GM10266 (cell line): ENCODE measurements around the gene KCTD16.

Experiments
- DNase-seq: peaks from one replicate; pipeline ENCODE4 v3.0.0; 2012; ENCODE audit errors: extremely low spot score
- CTCF ChIP-seq: IDR thresholded peaks from 2 replicates; pipeline ENCODE4 v1.5.1; 2012; ENCODE audit warnings: mild to moderate bottlenecking, low read depth; ENCODE audit not compliant: control insufficient read depth, insufficient read depth; ENCODE audit errors: missing control alignments

The KCTD16 gene

GRCh38 chr5:144232285-144232684, 61.6 kb downstream of the KCTD16 start:
- no peak for TF ChIP-seq CTCF
- no peak for DNase-seq

GRCh38 chr5:144236499-144236898, 65.8 kb downstream of the KCTD16 start:
- no peak for TF ChIP-seq CTCF
- DNase-seq = no peak

GRCh38 chr5:144237851-144238250, 67.2 kb downstream of the KCTD16 start:
- no peak for DNase-seq
- no peak for TF ChIP-seq CTCF

- no peak for DNase-seq
- no peak for TF ChIP-seq CTCF
Observed at GRCh38 chr5:144247131-144247530, 76.5 kb downstream of the KCTD16 start.

GRCh38 chr5:144248015-144248414, 77.3 kb downstream of the KCTD16 start:
- TF ChIP-seq CTCF = no peak
- no peak for DNase-seq

- no peak for TF ChIP-seq CTCF
- no peak for DNase-seq
Observed at GRCh38 chr5:144249755-144250464, 79.2 kb downstream of the KCTD16 start.

- no peak for DNase-seq
- TF ChIP-seq CTCF = no peak
Observed at GRCh38 chr5:144254552-144254951, 83.9 kb downstream of the KCTD16 start.
